Urinary bladder (tissue), 4 donors: ENCODE data around the gene HNRNPM. TPM values are rescaled to one million over a fixed set of nuclear protein-coding genes. Genes with fewer than 3 reads are reported as not detected.
A peak's percentile ranks its signal among the peaks of the same experiment; 100 is the strongest.
"Not testable (repeated sequence)": the region's sequence is repeated elsewhere in the genome, so short reads cannot be mapped to it uniquely, and the experiment has no call there.

ENCODE experiments used
- DNase-seq: peaks from one replicate; pipeline ENCODE4 v3.0.0-alpha.2; 2015; ENCODE audit errors: extremely low spot score
- H3K27ac ChIP-seq: one replicate; pipeline ENCODE4 v1.5.1; 2013; ENCODE audit warnings: low read depth, mild to moderate bottlenecking, moderate library complexity
- H3K36me3 ChIP-seq: one replicate; pipeline ENCODE4 v1.6.1; 2013; ENCODE audit warnings: mild to moderate bottlenecking, moderate library complexity; ENCODE audit not compliant: insufficient read depth
- H3K4me1 ChIP-seq: one replicate; pipeline ENCODE4 v1.6.1; 2013; ENCODE audit warnings: mild to moderate bottlenecking, moderate library complexity; ENCODE audit not compliant: insufficient read depth
- H3K4me3 ChIP-seq: one replicate; pipeline ENCODE4 v1.5.1; 2013; ENCODE audit warnings: low read depth, low read length
- WGBS: extraction: QIAGEN DNeasy Blood & Tissue Kit; methylation state at CpG from one replicate; pipeline ENCODE4 v1.1.7; 2013; 5-methylcytosine and 5-hydroxymethylcytosine counted together
- polyA plus RNA-seq: library from polyadenylated mRNA; stranded (reverse); fragments of 200-250 nt; gene quantifications from one replicate; pipeline ENCODE4 v1.2.3, GENCODE V29; 2013
- total RNA-seq: library from RNA; depleted of rRNA; stranded (reverse); fragments of >200 nt; gene quantifications from one replicate; pipeline ENCODE4 v1.2.3, GENCODE V29; 2014
- donor health status: healthy with polysubstance abuse.
- donor health status: healthy.

The HNRNPM gene
- total and polyA plus RNA-seq, 2 donors = 63.7 to 173 TPM

DNA sequence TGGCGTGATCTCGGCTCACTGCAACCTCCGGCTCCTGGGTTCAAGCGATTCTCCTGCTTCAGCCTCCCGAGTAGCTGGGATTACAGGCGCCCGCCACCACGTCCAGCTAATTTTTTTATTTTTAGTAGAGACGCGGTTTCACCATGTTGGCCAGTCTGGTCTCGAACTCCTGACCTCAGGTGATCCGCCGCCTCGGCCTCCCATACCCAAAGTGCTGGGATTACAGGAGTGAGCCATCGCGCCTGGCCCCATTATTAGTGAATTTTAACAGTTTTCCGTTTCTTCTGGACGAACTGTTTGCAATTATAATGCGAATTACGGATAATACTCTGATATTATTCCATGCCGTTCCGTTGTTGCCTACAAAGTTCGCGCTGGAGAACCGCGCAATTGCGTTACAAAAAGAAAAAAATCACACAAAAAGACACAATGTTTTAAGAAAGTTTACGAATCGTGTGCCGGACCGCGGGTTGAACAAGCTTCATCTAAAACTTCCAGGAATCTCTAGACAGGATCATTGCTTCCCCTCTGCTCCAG is 567 bp upstream of the HNRNPM start:
- DNase-seq, H3K4me1 ChIP-seq, H3K36me3 ChIP-seq: not testable (repeated sequence)
- Histone ChIP-seq H3K27ac (peak overlapping the region; percentile 68), H3K4me3 (peak overlapping the region; percentile 94)
- 26% methylated on average over 32 of the region's 32 CpGs for WGBS

DNA sequence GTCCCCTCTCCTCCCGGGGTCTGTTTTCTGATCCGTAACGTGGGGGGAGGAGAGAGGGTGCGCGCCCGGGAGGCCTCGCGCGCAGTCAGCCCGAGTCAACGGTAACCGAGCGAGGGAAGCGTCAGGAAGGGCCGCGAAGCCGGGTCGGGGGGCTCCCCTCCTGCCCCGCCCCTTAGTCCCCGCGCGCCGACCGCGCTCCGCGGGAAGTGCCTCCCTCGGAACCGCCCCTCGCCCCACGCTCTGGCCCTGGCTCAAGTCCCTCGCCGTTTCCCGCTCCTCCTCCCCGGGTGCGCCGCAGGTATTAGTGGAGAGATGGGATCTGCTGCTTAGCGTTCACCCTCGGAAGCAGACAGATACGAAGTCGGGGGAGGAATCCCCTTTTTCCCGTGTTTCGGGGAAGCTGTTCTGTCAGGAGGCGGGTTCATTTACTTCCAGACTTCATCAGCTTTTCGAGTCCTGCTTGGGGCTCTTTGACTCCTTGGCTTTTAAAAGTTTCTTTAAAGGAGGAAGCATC is 770 bp downstream of the HNRNPM start:
- H3K4me3 ChIP-seq = peak overlapping the region; percentile 94
- H3K27ac ChIP-seq = peak overlapping the region; percentile 99
- no peaks in the 10 kb centered on the region for H3K36me3 ChIP-seq
- peaks cover 3% of the 10 kb centered on the region for H3K4me1 ChIP-seq
- under 1% methylated on average over 45 of the region's 45 CpGs for WGBS
- no peak for DNase-seq

DNA sequence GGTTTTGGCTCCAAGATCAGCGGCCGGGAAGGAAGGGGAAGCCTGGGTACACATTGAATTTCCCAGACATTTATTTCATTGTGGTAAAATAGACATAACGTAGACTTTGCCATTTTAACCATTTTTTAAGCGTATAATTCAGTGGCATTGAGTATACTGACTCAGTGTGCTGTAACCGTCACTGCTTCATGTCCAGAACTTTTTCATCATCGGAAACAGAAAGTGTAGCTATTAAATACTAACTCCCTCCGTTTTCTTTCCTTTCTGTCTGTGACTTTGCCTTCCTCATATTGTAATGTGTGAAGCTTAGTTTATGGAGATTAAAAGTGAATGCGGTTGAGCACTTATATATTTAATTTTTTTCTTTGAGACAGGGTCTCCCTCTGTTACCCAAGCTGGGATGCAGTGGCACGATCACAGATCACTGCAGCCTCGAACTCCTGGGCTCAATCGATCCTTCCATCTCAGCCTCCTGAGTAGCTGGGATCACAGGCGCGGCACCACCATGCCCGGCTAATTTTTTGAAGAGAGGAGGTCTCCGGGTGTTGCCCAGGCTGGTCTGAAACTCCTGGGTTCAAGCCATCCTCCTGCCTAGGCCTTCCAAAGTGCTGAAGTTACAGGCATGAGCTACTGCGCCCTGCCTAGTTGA is 1.4 kb downstream of the HNRNPM start:
- H3K36me3 ChIP-seq = no peaks in the 10 kb centered on the region
- peaks cover 3% of the 10 kb centered on the region for H3K4me1 ChIP-seq
- peak overlapping the region; percentile 94 for H3K4me3 ChIP-seq
- no peak overlapping the region for H3K27ac ChIP-seq
- DNase-seq = no peak
- 28% methylated on average over 16 of the region's 16 CpGs for WGBS

DNA sequence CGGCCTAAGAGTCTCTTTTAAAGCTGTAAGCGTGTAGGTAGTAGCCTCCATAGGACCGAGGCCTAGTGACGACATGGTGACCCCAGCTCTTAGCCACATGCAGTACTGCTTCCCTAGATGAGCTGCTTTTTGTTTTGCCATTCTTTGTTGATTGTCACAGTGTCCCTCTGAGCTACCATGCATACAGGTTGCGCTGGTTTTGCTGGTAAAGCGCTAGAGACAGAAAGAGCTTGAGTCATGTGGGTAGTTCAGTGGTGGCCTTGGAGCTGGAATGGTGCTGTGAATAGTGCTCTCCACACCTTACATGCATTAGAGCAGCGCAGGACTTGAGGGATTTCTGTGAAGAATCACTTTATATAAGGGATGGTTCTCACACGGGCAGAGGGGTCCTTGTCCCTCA is 5.1 kb downstream of the HNRNPM start:
- no peak for DNase-seq
- Histone ChIP-seq H3K36me3 (no peaks in the 10 kb centered on the region), H3K4me1 (peaks cover 10% of the 10 kb centered on the region), H3K4me3 (no peak overlapping the region), H3K27ac (no peak overlapping the region)
- 73% methylated on average over 8 of the region's 8 CpGs for WGBS

DNA sequence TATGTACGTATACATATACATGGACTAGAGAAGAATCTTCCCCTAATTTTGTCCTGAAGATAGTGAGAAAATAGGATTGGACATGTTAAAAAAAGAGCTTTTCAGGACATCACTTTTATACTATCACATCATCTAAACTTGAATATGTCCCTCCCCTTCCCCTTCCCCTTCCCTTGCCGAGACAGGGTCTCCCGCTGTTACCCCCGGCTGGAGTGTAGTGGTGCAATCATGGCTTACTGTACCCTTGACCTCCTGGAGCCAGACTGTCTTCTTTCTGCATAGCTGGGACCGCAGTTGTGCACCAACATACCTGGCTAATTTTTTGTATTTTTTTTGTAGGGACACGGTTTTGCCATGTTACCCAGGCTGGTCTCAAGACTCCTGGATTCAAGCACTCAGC is 6.6 kb downstream of the HNRNPM start:
- Histone ChIP-seq H3K4me3 (no peak overlapping the region), H3K36me3 (no peaks in the 10 kb centered on the region), H3K27ac (no peak overlapping the region), H3K4me1 (peaks cover 10% of the 10 kb centered on the region)
- no peak for DNase-seq
- 72% methylated on average over 6 of the region's 6 CpGs for WGBS

DNA sequence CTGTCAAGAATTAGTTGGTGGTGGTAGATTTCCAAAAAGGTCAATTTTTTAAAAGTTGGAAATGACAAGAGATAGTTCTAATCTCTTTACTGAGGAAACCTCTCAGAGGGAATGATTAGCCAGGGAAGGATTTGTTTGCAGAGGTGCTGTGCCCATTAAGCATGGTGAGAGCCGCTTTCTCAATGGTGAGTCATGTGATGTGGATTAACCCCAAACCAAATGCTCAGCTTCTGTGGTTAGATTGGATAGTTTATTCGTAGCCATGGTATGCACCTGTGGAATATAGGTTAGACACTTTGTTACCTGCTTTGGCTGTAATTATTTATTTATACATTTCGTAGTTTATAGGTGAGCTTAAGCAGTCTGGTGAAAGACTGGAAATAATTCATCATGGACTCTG is 7.1 kb downstream of the HNRNPM start:
- 61% methylated on average over 3 of the region's 3 CpGs for WGBS

DNA sequence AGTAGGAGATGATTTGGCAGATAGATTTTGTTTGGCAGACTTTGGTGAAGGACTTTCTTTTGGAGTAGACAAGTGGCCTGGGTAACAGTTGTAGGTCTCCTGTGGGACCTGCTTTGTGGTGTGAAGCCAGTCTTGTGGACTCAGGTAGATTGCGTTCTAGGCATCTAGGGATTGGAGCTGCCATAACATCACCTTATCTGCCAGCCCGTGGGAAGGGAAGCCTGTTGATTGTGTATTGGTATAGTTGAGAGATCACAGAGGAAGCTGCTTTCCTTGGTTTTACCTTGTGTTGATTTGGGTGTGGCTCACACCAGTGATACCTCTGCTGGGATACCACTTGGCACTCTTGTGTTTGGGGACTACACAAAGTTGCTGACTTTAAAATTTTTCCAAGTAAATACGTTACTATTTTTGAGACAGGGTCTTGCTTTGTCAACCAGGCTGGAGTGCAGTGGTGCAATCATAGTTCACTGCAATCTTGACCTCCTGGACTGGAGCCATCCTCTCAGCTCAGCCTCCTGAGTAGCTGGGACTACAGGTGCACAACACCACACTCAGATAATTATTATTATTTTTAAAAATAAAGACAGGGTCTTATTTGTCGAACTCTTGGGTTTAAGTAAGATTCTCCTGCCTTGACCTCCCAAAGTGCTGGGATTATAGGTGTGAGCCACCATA is 7.8 kb downstream of the HNRNPM start:
- Histone ChIP-seq H3K36me3 (no peaks in the 10 kb centered on the region), H3K27ac (no peak overlapping the region), H3K4me3 (no peak overlapping the region), H3K4me1 (peaks cover 7% of the 10 kb centered on the region)
- WGBS = 69% methylated on average over 4 of the region's 4 CpGs
- no peak for DNase-seq

More for the DNA sequence above, 7.1 kb downstream of the HNRNPM start:
- Histone ChIP-seq H3K4me1 (peaks cover 7% of the 10 kb centered on the region), H3K4me3 (no peak overlapping the region), H3K36me3 (no peaks in the 10 kb centered on the region), H3K27ac (no peak overlapping the region)
- no peak for DNase-seq

DNA sequence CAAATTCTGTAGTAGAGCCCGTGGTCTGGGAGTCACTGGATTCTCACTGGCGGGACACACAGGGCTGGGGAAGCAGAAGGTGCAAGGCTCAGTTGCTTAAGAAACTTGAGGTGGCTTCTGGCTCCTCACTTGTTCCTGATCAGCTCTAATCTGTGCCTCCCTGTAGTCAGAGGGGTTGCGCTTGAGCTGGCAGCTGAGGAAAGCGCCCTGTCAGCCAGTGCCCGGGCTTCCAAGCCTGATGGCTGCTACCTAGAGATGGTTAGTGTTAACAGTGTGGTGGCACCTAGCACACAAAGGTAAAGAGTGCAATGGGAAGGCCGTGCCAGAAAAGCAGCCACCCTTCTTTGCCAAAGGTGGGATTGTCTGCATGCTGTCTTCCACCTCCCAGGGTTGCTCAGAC is 8.8 kb downstream of the HNRNPM start:
- Histone ChIP-seq H3K27ac (no peak overlapping the region), H3K4me1 (peaks cover 7% of the 10 kb centered on the region), H3K4me3 (no peak overlapping the region), H3K36me3 (no peaks in the 10 kb centered on the region)
- DNase-seq = no peak
- 92% methylated on average over 6 of the region's 6 CpGs for WGBS

DNA sequence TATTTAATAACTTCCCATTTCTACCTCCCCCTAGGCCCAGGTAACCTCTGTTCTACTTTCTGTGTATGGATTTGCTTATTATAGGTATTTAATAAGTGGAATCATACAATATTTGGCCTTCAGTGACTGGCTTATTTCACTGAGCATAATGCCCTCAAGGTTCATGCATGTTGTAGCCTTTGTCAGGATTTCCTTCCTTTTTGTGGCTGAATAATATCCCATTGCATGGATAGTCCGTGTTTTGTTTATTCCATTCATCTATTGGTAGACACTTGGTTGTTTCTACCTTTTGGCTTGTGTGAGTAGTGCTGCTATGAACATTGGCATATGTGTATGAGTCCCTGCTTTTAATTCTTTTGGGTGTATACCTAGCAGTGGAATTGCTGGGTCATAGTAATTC is 9.4 kb downstream of the HNRNPM start:
- WGBS = 59% methylated on average over 1 of the region's 1 CpG
- Histone ChIP-seq H3K4me1 (peaks cover 7% of the 10 kb centered on the region), H3K36me3 (no peaks in the 10 kb centered on the region)

DNA sequence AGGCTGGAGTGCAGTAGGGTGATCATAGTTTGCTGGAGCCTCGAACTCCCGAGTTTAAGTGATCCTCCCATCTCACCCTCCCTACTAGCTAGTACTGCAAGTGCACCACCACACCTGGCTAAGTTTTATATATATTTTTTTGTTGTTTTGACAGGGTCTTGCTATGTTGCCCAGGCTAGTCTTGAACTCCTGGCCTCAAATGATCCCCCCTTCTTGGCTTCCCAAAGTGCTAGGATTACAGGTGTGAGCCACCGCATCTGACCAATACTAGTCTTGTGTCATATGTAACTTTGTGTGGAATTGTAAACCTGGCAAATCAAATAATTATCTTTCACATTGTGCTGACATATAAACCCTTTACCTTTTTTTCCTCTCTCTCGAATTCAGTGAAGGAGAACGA is 10.2 kb downstream of the HNRNPM start:
- no peaks in the 10 kb centered on the region for H3K36me3 ChIP-seq
- WGBS = 83% methylated on average over 5 of the region's 5 CpGs
- no peak for DNase-seq
- H3K27ac ChIP-seq = no peak overlapping the region
- H3K4me1 ChIP-seq = peaks cover 7% of the 10 kb centered on the region
- no peak overlapping the region for H3K4me3 ChIP-seq

More for the DNA sequence above, 9.4 kb downstream of the HNRNPM start:
- no peak overlapping the region for H3K27ac ChIP-seq
- DNase-seq = no peak
- no peak overlapping the region for H3K4me3 ChIP-seq

DNA sequence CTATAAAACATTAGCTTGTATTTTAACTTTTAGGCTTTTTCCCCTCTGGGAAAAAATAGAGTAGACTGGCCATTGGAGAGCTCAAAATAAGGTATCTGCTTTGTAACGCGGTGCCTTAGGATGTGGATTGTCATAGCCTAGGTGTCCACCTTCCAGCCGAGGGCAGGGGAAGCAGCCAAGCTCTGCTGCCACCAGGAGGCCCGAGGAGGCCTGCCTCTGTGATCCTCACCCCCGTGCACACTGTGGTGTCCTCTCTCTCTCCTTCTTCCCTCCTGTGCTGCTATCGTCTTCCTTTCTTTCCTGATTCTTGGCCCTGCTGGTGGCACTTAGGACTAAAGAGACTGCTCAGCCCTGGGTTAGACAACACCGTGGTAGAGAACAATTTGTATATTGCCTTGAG is 11.3 kb downstream of the HNRNPM start:
- Histone ChIP-seq H3K27ac (no peak overlapping the region), H3K4me1 (peaks cover 7% of the 10 kb centered on the region), H3K36me3 (no peaks in the 10 kb centered on the region), H3K4me3 (no peak overlapping the region)
- DNase-seq = no peak
- WGBS = 66% methylated on average over 7 of the region's 7 CpGs

DNA sequence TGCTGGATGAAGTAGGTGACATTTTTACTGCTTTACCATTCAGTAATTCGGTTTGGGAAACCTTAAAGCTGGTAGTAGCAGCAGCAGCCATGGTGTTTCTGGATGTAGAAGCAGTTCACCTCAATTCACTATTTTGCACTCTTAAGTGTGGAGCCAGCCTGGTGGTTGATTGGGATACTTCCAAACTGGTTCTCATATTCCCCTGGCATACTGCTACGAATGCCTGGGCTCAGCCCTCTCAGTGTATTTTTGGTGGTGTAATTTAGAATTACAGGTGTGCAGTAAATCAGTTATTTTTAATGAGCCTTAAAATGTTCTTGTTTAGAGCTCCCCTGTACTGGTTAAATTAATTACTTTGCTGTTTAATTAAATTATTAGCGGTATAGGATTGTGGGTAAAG is 12.4 kb downstream of the HNRNPM start:
- 76% methylated on average over 3 of the region's 3 CpGs for WGBS
- DNase-seq = no peak
- H3K36me3 ChIP-seq = no peaks in the 10 kb centered on the region
- H3K4me1 ChIP-seq = peaks cover 9% of the 10 kb centered on the region
- H3K4me3 ChIP-seq = no peak overlapping the region
- no peak overlapping the region for H3K27ac ChIP-seq

DNA sequence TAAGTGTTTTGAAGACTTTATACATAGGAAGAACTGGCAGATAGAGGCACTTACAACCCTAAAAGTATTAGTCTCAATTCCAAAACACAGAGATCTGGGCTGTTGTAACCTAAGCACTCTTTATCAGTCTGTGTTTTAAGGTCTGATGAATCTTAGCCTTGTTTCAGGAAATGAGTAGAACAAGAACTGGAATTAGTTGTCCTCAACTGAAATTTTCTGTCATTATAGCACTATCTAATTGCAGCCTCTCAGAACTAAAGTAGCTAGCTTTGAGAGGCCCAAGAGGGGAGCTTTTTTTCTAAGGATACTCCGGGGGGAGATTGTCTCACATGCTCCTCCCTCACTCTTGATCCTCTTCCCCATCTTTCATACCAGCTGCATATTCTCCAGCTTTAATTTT is 13.1 kb downstream of the HNRNPM start:
- H3K4me1 ChIP-seq = peaks cover 5% of the 10 kb centered on the region
- no peaks in the 10 kb centered on the region for H3K36me3 ChIP-seq
- H3K27ac ChIP-seq = no peak overlapping the region
- no peak overlapping the region for H3K4me3 ChIP-seq
- no peak for DNase-seq
- WGBS = 31% methylated on average over 1 of the region's 1 CpG

DNA sequence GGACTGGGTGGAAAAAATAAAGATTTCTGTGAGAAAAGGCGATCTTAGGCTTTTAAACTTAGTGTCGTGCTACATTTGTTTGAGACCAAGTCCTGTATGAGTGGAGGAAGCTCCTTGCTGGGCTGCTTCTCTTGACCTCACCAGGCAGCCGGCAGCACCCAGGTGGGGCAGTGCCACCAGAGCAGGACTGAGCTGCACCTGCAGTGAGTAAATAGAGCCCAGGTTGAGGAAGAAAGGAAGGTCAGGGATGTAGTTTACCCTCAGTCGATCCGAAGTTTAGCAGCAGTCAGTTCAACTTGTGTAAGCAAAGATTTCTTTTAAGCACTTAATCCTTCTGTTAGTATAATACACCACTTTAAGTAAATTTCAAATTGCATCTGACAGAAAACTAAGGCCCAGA is 13.6 kb downstream of the HNRNPM start:
- 38% methylated on average over 5 of the region's 5 CpGs for WGBS
- H3K4me3 ChIP-seq = no peak overlapping the region
- peaks cover 2% of the 10 kb centered on the region for H3K4me1 ChIP-seq
- no peak overlapping the region for H3K27ac ChIP-seq
- DNase-seq = no peak
- H3K36me3 ChIP-seq = no peaks in the 10 kb centered on the region
